Iris pigment epithelial cell (primary cell): Measurements from ENCODE around the gene NAALAD2.
"Not testable (repeated sequence)": the region's sequence is repeated elsewhere in the genome, so short reads cannot be mapped to it uniquely, and the experiment has no call there.

Experiments
- DNase-seq: peaks from one replicate; pipeline ENCODE4 v3.0.0-alpha.2; 2011; ENCODE audit warnings: low read depth

The NAALAD2 gene

GRCh38 chr11:90192869-90193582 is 58.6 kb downstream of the NAALAD2 start:
- no peak for DNase-seq

GRCh38 chr11:90197377-90197776 is 62.9 kb downstream of the NAALAD2 start:
- DNase-seq = no peak

- DNase-seq = no peak
Observed at GRCh38 chr11:90202342-90202741, 67.9 kb downstream of the NAALAD2 start.

- no peak for DNase-seq
Observed at GRCh38 chr11:90204407-90204806, 69.9 kb downstream of the NAALAD2 start.

- peak; percentile 60 for DNase-seq
Observed at GRCh38 chr11:90204832-90205646, 70.6 kb downstream of the NAALAD2 start.

- not testable (repeated sequence) for DNase-seq
Observed at GRCh38 chr11:90207992-90208391, 73.5 kb downstream of the NAALAD2 start.

GRCh38 chr11:90208857-90209256 is 74.4 kb downstream of the NAALAD2 start:
- DNase-seq = no peak

- peak; percentile 15 for DNase-seq
Observed at GRCh38 chr11:90213322-90213721, 78.9 kb downstream of the NAALAD2 start.

- no peak for DNase-seq
Observed at GRCh38 chr11:90216611-90217010, 82.1 kb downstream of the NAALAD2 start.

GRCh38 chr11:90218606-90219005 is 84.1 kb downstream of the NAALAD2 start:
- DNase-seq = peak; percentile 3

GRCh38 chr11:90219438-90219837 is 85.0 kb downstream of the NAALAD2 start:
- DNase-seq = no peak

- peak; percentile 78 for DNase-seq
Observed at GRCh38 chr11:90220391-90220790, 85.9 kb downstream of the NAALAD2 start.

- no peak for DNase-seq
Observed at GRCh38 chr11:90221803-90222458, 87.5 kb downstream of the NAALAD2 start.

GRCh38 chr11:90222459-90223247 is 88.2 kb downstream of the NAALAD2 start, which contains the start of gene CHORDC1:
TSS of gene CHORDC1 (minus strand) at chr11:90223049. CDS start at chr11:90222954, 95 bp downstream.
- peak; percentile 74 for DNase-seq

- no peak for DNase-seq
Observed at GRCh38 chr11:90223248-90223585, 88.8 kb downstream of the NAALAD2 start.

- no peak for DNase-seq
Observed at GRCh38 chr11:90228056-90228455, 93.6 kb downstream of the NAALAD2 start.

- DNase-seq = peak; percentile 51
Observed at GRCh38 chr11:90229791-90230190, 95.3 kb downstream of the NAALAD2 start.

- DNase-seq = no peak
Observed at GRCh38 chr11:90234977-90235376, 100.5 kb downstream of the NAALAD2 start.

GRCh38 chr11:90235526-90235925 is 101.1 kb downstream of the NAALAD2 start:
- DNase-seq = no peak

- DNase-seq = no peak
Observed at GRCh38 chr11:90237004-90237403, 102.5 kb downstream of the NAALAD2 start.

- DNase-seq = not testable (repeated sequence)
Observed at GRCh38 chr11:90239967-90240636, 105.6 kb downstream of the NAALAD2 start.
